ENCODE results near the gene GH2. TPM values are rescaled to one million over a fixed set of nuclear protein-coding genes. Genes with fewer than 3 reads are reported as not detected.
"Not testable (repeated sequence)": the region's sequence is repeated elsewhere in the genome, so short reads cannot be mapped to it uniquely, and the experiment has no call there.

GH2 gene
- total RNA-seq, 4 donors from 2014 or later, result not detected

GRCh38 chr17:63903787-63904201 lies 22.1 kb upstream of the GH2 start:
- not testable (repeated sequence) for H3K9me3 ChIP-seq, H3K36me3 ChIP-seq, H3K27me3 ChIP-seq, H3K27ac ChIP-seq, H3K4me3 ChIP-seq, H3K4me1 ChIP-seq
- DNase-seq (ENCODE audit: low spot score in 2 of 2), result peak in 1 of 2 donors; percentile 47
- TF ChIP-seq CTCF (IDR thresholded peaks at IDR 0.05), result peak in 4 of 5 experiments; percentile 15 to 34 (median 22)
- WGBS, 2 donors, result 39 to 40% methylated on average over 5 of the region's 5 CpGs

GRCh38 chr17:63901971-63902370 lies 20.2 kb upstream of the GH2 start:
- H3K27ac ChIP-seq; DNase-seq (ENCODE audit: low spot score in 2 of 2): not testable (repeated sequence)
- 72 to 85% methylated on average over 2 of the region's 2 CpGs for WGBS, 2 donors

GRCh38 chr17:63898899-63899798 lies 17.4 kb upstream of the GH2 start:
- H3K27me3 ChIP-seq; H3K9me3 ChIP-seq; DNase-seq (ENCODE audit: low spot score in 2 of 2); H3K27ac ChIP-seq; H3K4me3 ChIP-seq; H3K4me1 ChIP-seq; H3K36me3 ChIP-seq: not testable (repeated sequence)
- WGBS, 2 donors, result 74 to 77% methylated on average over 3 to 6 of the region's 6 CpGs

More at GRCh38 chr17:63901971-63902370, 20.2 kb upstream of the GH2 start:
- H3K36me3 ChIP-seq, H3K9me3 ChIP-seq, H3K27me3 ChIP-seq, H3K4me1 ChIP-seq, H3K4me3 ChIP-seq: not testable (repeated sequence)

- DNase-seq (ENCODE audit: low spot score in 2 of 2); H3K4me3 ChIP-seq; H3K27me3 ChIP-seq; H3K27ac ChIP-seq; H3K9me3 ChIP-seq; H3K36me3 ChIP-seq; H3K4me1 ChIP-seq: not testable (repeated sequence)
- WGBS, 2 donors, result 88 to 90% methylated on average over 12 of the region's 14 CpGs
Measured at GRCh38 chr17:63896524-63897354, 15.0 kb upstream of the GH2 start, which contains the start of gene CSH1. CSH1 (minus strand) TSS chr17:63896574; CDS start chr17:63896511, 63 bp downstream.

GRCh38 chr17:63894821-63895220 lies 13.1 kb upstream of the GH2 start:
- DNase-seq (ENCODE audit: low spot score in 2 of 2); H3K27me3 ChIP-seq; H3K4me3 ChIP-seq; H3K4me1 ChIP-seq; H3K9me3 ChIP-seq; H3K27ac ChIP-seq; H3K36me3 ChIP-seq: not testable (repeated sequence)
- WGBS, 2 donors, result 82 to 100% methylated on average over 6 to 9 of the region's 10 CpGs

- H3K4me1 ChIP-seq; H3K27me3 ChIP-seq; H3K27ac ChIP-seq; H3K36me3 ChIP-seq; H3K4me3 ChIP-seq; DNase-seq (ENCODE audit: low spot score in 2 of 2); H3K9me3 ChIP-seq: not testable (repeated sequence)
- WGBS, 2 donors, result 58 to 60% methylated on average over 2 to 3 of the region's 3 CpGs
Measured at GRCh38 chr17:63894021-63894420, 12.3 kb upstream of the GH2 start.

- not testable (repeated sequence) for H3K9me3 ChIP-seq; H3K27me3 ChIP-seq; H3K4me1 ChIP-seq; H3K4me3 ChIP-seq; H3K27ac ChIP-seq; DNase-seq (ENCODE audit: low spot score in 2 of 2); H3K36me3 ChIP-seq
- WGBS, 2 donors, result 59 to 68% methylated on average over 11 of the region's 11 CpGs
Measured at GRCh38 chr17:63892316-63893037, 10.7 kb upstream of the GH2 start.
